Keratinocyte (primary cell): ENCODE data around the gene FBXL22. TPM values are rescaled to one million over a fixed set of nuclear protein-coding genes. Genes with fewer than 3 reads are reported as not detected.

Experiments
- DNase-seq: peaks from one replicate; pipeline ENCODE4 v3.0.0-alpha.2; 2011; ENCODE audit warnings: low read depth, missing footprints, low spot score
- FAIRE-seq: peaks from 2 replicates; lab custom pipeline; 2011; peaks lifted over from hg19 to GRCh38; lab: Jason Lieb, UNC
- H2AFZ ChIP-seq: 2 replicates; pipeline ENCODE4 v1.6.0; 2012; ENCODE audit warnings: low read length, control low read depth, inconsistent platforms; ENCODE audit not compliant: control insufficient read depth
- H3K27ac ChIP-seq: 2 replicates; pipeline ENCODE4 v1.5.1; 2011; ENCODE audit warnings: low read length; ENCODE audit not compliant: control insufficient read depth, insufficient read depth
- H3K27me3 ChIP-seq: 3 replicates; pipeline ENCODE4 v1.6.0; 2011; ENCODE audit warnings: low read length; ENCODE audit not compliant: control insufficient read depth, insufficient read depth; ENCODE audit errors: extremely low read depth
- H3K36me3 ChIP-seq, 2 experiments: 2 replicates in 1 of 2; 3 replicates in 1 of 2; pipeline ENCODE4 v1.5.1; 2011; ENCODE audit warnings: low read length in 2 of 2, mild to moderate bottlenecking in 1 of 2; ENCODE audit not compliant: control insufficient read depth in 2 of 2, insufficient read depth in 2 of 2; ENCODE audit errors: extremely low read depth in 1 of 2
- H3K4me1 ChIP-seq: 3 replicates; pipeline ENCODE4 v1.5.1; 2011; ENCODE audit warnings: low read length; ENCODE audit not compliant: control insufficient read depth, insufficient read depth; ENCODE audit errors: extremely low read depth
- H3K4me2 ChIP-seq: 3 replicates; pipeline ENCODE4 v1.6.0; 2011; ENCODE audit warnings: low read depth, low read length; ENCODE audit not compliant: control insufficient read depth, insufficient read depth; ENCODE audit errors: extremely low read depth
- H3K4me3 ChIP-seq, 3 experiments: fragments of 200-600 bp in 1 of 3; sonication (generic) in 1 of 3; 2 replicates in 2 of 3; 3 replicates in 1 of 3; pipeline ENCODE4 v1.5.1; 2011 to 2016; ENCODE audit warnings: low read length in 3 of 3, mild to moderate bottlenecking in 3 of 3, control low read depth in 2 of 3, inconsistent platforms in 1 of 3, low read depth in 1 of 3, mixed read lengths in 1 of 3, mixed run types in 1 of 3, moderate library complexity in 1 of 3; ENCODE audit not compliant: control insufficient read depth in 2 of 3, insufficient read depth in 2 of 3; ENCODE audit errors: extremely low read depth in 1 of 3
- H3K79me2 ChIP-seq: 2 replicates; pipeline ENCODE4 v1.6.0; 2012; ENCODE audit warnings: low read length; ENCODE audit not compliant: control insufficient read depth, insufficient read depth
- H3K9ac ChIP-seq: 3 replicates; pipeline ENCODE4 v1.6.0; 2011; ENCODE audit warnings: low read length; ENCODE audit not compliant: control insufficient read depth, insufficient read depth; ENCODE audit errors: extremely low read depth
- H3K9me1 ChIP-seq: 3 replicates; pipeline ENCODE4 v1.6.0; 2011; ENCODE audit warnings: low read length; ENCODE audit not compliant: control insufficient read depth, insufficient read depth; ENCODE audit errors: extremely low read depth
- H3K9me3 ChIP-seq: 2 replicates; pipeline ENCODE4 v1.5.1; 2012; ENCODE audit warnings: low read depth, low read length; ENCODE audit not compliant: control insufficient read depth
- H4K20me1 ChIP-seq: 3 replicates; pipeline ENCODE4 v1.6.0; 2011; ENCODE audit warnings: low read length; ENCODE audit not compliant: control insufficient read depth, insufficient read depth; ENCODE audit errors: extremely low read depth
- CTCF ChIP-seq, 3 experiments: IDR thresholded peaks in 1 of 3; conservative IDR thresholded peaks in 1 of 3; optimal IDR thresholded peaks in 1 of 3; 2 replicates in 2 of 3; 3 replicates in 1 of 3; pipeline versions ENCODE3 to v1.5.1; 2011; ENCODE audit warnings: low read length in 3 of 3, mild to moderate bottlenecking in 3 of 3, moderate library complexity in 2 of 3, control low read depth in 1 of 3, inconsistent platforms in 1 of 3; ENCODE audit not compliant: insufficient read depth in 2 of 3; ENCODE audit errors: extremely low read depth in 1 of 3
- EZH2 ChIP-seq: IDR thresholded peaks from one replicate; pipeline ENCODE4 v1.6.1; 2012; ENCODE audit warnings: inconsistent platforms, mild to moderate bottlenecking, low read length, moderate library complexity
- dilution Hi-C: fragments of 300-500 bp; cut with MboI; formaldehyde crosslinking; loops from one replicate; pipeline ENCODE4 v1.7.0; 2020; ENCODE audit warnings: low sequenced_read_pairs; ENCODE audit not compliant: extremely low pct_ligation_motif_present
- polyA plus RNA-seq, 5 experiments: library from polyadenylated mRNA; depleted of rRNA in 3 of 5; stranded (reverse) in 3 of 5; stranded (forward) in 1 of 5; unstranded in 1 of 5; fragments of >200 nt; gene quantifications; 1 replicate in 1 of 5; 2 replicates in 3 of 5; 3 replicates in 1 of 5; pipeline versions ENCODE4 v1.2.1 to v1.2.3, GENCODE V29; 2011 to 2012; ENCODE audit warnings: missing spikeins in 2 of 5, low read depth in 1 of 5, low replicate concordance in 1 of 5

Gene FBXL22
- polyA plus RNA-seq, 1 donor (not counting 4 experiments of a cell fraction or from before 2014, with no cell fraction given), result 0.04 TPM

GRCh38 chr15:63595688-63596087 is 1.5 kb upstream of the FBXL22 start:
- Histone ChIP-seq H3K4me1 (peaks cover 21% of the 10 kb centered on the region), H3K9ac (no peak overlapping the region), H3K36me3 (peaks cover 5 to 6% of the 10 kb centered on the region in 2 experiments), H3K4me3 (no peak overlapping the region), H3K9me3 (no peaks in the 10 kb centered on the region), H3K79me2 (no peaks in the 10 kb centered on the region), H3K4me2 (no peak overlapping the region), H3K27ac (no peak overlapping the region), H3K27me3 (no peaks in the 10 kb centered on the region), H4K20me1 (no peaks in the 10 kb centered on the region), H2AFZ (no peak overlapping the region), H3K9me1 (no peaks in the 10 kb centered on the region)
- dilution Hi-C loops, result no loop called here
- no peak for FAIRE-seq
- TF ChIP-seq CTCF (optimal IDR thresholded peaks at IDR 0.05 in 1 of 3, IDR thresholded peaks at IDR 0.05 in 1 of 3, conservative IDR thresholded peaks at IDR 0.05 in 1 of 3; ENCODE audit: extremely low read depth in 1 of 3, insufficient read depth in 2 of 3, low read length in 3 of 3), result no peak
- TF ChIP-seq EZH2, result no peak
- no peak for DNase-seq

GRCh38 chr15:63596676-63597037 is 530 bp upstream of the FBXL22 start:
- Histone ChIP-seq H3K4me1 (peaks cover 21% of the 10 kb centered on the region), H3K79me2 (no peaks in the 10 kb centered on the region), H3K4me2 (no peak overlapping the region), H3K27me3 (no peaks in the 10 kb centered on the region), H3K36me3 (peaks cover 0 to 2% of the 10 kb centered on the region in 2 experiments), H3K4me3 (no peak overlapping the region), H3K27ac (no peak overlapping the region), H3K9ac (no peak overlapping the region), H4K20me1 (no peaks in the 10 kb centered on the region), H3K9me1 (no peaks in the 10 kb centered on the region), H3K9me3 (no peaks in the 10 kb centered on the region), H2AFZ (no peak overlapping the region)
- dilution Hi-C loops, result no loop called here
- DNase-seq (no peak), FAIRE-seq (no peak)
- TF ChIP-seq EZH2, result no peak
- TF ChIP-seq CTCF (optimal IDR thresholded peaks at IDR 0.05 in 1 of 3, IDR thresholded peaks at IDR 0.05 in 1 of 3, conservative IDR thresholded peaks at IDR 0.05 in 1 of 3; ENCODE audit: extremely low read depth in 1 of 3, insufficient read depth in 2 of 3, low read length in 3 of 3), result no peak
